Stimulated activated CD8-positive, alpha-beta memory T cell treated with anti-CD3 and anti-CD28 coated beads, Interleukin-2, amount 100 ng/mL, for 48 hours (primary cell): ENCODE data around the gene UCHL3.
"Not testable (repeated sequence)": the region's sequence is repeated elsewhere in the genome, so short reads cannot be mapped to it uniquely, and the experiment has no call there.

ENCODE experiments used
- DNase-seq, 2 donors: peaks; one replicate each; pipeline ENCODE4 v3.0.0-alpha.2; 2020; ENCODE audit warnings: low read depth in 2 of 2

Gene UCHL3

GRCh38 chr13:75549262-75550158, at the start of gene UCHL3:
Gene UCHL3 (plus strand): TSS chr13:75549791. CDS start chr13:75549821, 30 bp downstream.
- peak; percentile 97 for DNase-seq

GRCh38 chr13:75505327-75505726, 44.3 kb upstream of the UCHL3 start:
- DNase-seq: no peak

DNA sequence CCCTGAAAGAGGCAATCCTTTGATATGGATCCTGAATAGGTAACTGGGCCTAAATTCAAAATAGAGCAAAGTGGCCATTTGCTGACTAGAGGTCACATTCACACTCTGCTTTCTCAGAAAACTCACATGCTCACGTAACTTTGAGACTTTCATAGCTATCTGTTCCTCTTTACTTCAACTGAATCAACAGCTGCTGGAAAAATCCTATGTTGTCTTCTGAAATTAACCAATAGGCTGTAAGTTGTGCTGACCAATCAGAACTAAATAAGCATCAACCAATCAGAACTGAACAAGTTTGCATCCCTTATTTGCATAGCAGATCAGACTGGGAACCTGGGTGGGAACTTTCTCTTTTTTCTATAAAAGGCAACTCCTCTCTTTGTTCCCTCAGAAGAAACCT, 43.6 kb upstream of the UCHL3 start:
- DNase-seq: no peak

GRCh38 chr13:75507027-75508001, 42.3 kb upstream of the UCHL3 start:
- DNase-seq: no peak

DNA sequence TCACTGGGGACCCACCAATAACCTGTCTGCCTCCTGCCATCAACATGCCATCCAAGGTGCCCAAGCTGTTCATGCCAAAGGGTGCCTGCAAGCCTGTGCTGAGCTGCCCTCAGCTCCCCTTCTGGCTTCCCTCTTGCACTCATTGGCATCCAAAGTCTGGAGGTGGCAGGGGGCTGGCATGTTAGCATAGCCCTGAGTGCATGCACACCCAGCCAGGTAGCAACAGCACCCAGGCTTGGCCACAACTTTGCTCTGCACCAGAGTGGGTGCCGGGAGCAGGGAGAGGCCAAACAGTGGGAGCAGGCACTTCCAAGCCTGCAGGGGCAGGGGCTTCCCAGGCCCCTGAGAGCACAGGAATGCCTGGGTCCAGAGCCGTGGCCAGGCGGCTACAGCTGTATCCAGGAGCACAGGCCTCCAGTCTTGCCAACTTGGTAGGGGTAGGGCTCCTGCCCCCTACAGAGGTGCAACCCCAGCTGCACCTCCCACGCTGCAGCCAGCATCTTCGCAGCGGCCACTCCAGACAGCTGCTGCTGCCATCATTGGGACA, 41.5 kb upstream of the UCHL3 start:
- no peak for DNase-seq

GRCh38 chr13:75511051-75511625, 38.5 kb upstream of the UCHL3 start:
- DNase-seq: no peak

- DNase-seq: no peak
These were observed 37.3 kb upstream of the UCHL3 start for GRCh38 chr13:75512253-75512652.

DNA sequence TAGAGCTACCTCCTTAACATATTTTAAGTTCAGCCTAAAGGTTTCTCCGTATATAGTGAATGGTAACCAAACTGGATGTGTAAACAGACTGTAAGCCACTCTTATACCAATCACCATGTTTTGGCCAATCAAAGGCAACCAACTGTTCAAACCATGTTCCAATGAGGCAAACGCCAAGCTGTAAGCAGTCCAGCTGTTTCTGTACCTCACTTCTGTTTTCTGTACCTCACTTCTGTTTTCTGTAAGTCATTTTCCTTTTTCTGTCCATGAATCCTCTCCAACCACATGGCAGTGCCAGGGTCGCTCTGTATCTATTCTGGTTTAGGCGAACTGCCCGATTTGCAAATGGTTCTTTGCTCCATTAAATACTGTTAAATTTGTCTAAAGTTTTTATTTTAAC, 36.3 kb upstream of the UCHL3 start:
- DNase-seq: no peak

DNA sequence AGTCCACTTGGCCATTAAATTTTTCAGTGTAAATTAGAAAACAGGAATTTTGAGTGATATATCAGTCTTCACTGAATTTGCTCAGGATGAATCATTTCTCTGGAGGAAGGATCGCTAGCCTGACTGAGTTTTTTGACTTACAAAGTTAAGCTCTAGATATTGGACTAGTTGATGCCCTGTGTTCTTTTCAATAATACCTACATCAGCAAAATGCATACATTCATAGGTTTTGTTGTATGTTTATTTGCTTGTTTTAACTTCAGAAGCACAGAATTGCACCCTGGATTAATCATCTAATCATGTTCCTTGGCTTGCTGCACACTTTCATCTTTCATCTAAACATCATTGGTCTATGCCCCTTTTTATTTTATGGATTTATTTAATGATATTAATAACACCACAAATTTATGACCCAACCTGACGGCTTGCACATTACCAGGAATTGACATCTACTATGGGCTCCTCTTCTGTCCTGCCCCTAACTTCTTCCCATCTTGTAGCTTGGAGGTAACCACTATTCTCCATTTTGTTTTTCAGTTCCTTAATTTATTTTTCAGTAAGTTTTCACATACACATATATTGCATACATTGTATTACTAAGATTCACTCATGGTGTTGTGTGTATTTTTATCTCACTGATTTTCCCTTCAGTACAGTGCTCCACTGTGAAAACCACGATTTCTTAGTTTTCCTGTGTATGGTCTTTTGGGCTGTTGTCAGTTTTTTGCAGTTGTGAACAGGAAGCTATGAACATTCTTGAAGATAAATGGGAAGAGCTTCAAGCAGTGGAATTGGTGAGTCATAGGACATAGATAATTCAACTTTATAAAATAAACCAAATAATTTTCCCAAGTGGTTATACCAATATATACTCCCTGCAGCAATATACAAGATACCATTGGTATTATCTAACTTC, 35.3 kb upstream of the UCHL3 start:
- DNase-seq: no peak

- DNase-seq: no peak
These were observed 31.0 kb upstream of the UCHL3 start for GRCh38 chr13:75518439-75519088.

DNA sequence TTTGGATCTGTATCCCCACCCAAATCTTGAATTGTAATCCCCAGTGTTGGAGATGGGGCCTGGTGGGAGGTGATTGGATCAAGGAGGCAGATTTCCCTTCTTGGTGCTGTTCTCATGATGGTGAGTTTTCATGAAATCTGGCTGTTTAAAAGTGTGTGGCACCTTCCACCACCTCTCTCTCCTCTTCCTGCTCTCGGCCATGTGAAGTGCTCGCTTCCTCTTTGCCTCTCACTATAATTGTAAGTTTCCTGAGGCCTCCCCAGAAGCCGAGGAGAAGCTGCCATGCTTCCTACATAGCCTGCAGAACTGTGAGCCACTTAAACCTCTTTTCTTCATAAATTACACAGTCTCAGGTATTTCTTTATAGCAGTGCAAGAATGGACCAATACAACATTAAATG, 27.6 kb upstream of the UCHL3 start:
- no peak for DNase-seq

- no peak for DNase-seq
These were observed 19.0 kb upstream of the UCHL3 start for GRCh38 chr13:75530549-75530961.

DNA sequence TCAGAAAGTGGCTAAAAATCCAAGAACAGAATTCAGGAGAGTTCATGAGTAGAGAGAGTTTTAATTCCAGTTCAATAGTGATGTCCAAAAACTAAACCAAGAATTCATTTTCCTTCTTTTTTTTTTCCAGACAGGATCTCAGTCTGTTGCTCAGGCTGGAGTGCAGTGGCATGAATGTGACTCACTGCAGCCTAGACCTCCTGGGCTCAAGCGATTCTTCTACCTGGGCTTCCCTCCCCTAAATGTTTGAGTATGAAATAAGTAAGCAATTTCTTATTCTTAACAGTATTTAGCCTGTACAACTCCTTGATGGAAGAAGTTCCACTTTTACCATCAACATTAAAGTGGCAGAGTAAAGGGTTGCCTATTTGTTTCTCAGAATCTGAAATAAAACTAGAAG, 15.7 kb upstream of the UCHL3 start:
- no peak for DNase-seq

DNA sequence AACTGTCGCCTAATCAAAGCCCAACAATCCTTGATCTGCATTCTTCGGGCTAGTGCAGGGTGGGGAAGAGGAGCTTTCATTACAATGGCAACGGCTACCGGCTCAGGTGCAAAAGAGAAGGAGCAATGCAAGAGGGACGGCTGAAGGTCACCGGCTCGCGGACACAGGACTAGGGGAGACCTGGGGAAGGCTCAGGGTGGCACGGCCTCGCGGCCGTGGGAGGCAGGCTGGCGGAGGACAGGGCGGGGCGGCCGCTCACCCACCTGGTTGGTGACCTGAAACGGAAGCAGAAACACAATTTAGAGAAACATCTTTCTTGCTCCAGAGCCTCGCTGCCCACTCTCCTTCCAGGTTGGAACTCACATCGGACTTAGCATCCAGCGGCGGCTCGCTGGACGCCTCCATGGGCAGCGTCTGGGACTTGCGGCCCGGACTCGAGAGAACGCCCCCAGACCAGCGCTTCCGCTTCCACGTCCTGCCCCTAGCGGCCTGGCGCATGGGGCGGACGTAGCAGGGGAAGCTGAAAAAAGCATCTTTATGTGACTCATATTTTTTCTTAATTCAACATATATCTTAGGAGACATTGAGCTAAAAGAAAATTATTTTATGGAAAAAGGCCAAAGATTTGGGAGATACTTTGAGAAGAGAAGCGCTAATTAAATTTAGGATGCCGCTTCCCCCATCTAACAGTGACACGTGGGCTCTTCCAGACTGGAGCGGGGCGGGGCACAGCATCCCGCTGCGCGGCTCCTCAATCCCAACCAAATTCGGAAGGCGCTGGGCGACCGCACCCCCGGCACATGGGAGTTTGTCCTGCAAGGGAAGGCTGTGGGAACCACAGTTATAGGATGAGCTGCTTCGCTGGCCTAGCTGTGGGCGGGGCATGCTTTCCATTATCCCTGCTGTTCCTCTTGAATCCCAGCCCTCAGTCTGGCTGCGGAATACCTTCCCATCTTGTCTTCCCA, 11.9 kb upstream of the UCHL3 start, which contains the start of gene COMMD6:
Gene COMMD6, minus strand, starts transcription at position 441 of the 965 bp plus-strand sequence. Its CDS starts 36 bp downstream, at position 405.
- peak; percentile 60 for DNase-seq

GRCh38 chr13:75541287-75541686, 8.3 kb upstream of the UCHL3 start:
- no peak for DNase-seq

- no peak for DNase-seq
These were observed 7.6 kb upstream of the UCHL3 start for GRCh38 chr13:75541961-75542360.

GRCh38 chr13:75544681-75545330, 4.8 kb upstream of the UCHL3 start:
- no peak for DNase-seq

- not testable (repeated sequence) for DNase-seq
These were observed 4.2 kb upstream of the UCHL3 start for GRCh38 chr13:75545386-75545785.
